ACC112 (cell line): ENCODE results near the gene LYPLA2.
"Not testable (repeated sequence)": the region's sequence is repeated elsewhere in the genome, so short reads cannot be mapped to it uniquely, and the experiment has no call there.

Experiments
- H2AFZ ChIP-seq: fragments of 200-600 bp; sonication (generic); one replicate; pipeline ENCODE4 v1.6.0; 2017; ENCODE audit warnings: antibody characterized with exemption, low read length; ENCODE audit not compliant: unreplicated experiment
- H3K27ac ChIP-seq: fragments of 200-600 bp; sonication (generic); 2 replicates; pipeline ENCODE4 v1.5.1; 2014; ENCODE audit warnings: low read depth, mild to moderate bottlenecking, antibody characterized with exemption, low read length, moderate library complexity
- H3K27me3 ChIP-seq: fragments of 200-600 bp; sonication (generic); 2 replicates; pipeline ENCODE4 v1.6.1; 2014; ENCODE audit warnings: mild to moderate bottlenecking, antibody characterized with exemption, low read length, moderate library complexity, mixed read lengths; ENCODE audit not compliant: insufficient read depth
- H3K36me3 ChIP-seq: fragments of 200-600 bp; sonication (generic); 2 replicates; pipeline ENCODE4 v1.6.1; 2016; ENCODE audit warnings: mild to moderate bottlenecking, antibody characterized with exemption, low read length, moderate library complexity, mixed read lengths; ENCODE audit not compliant: insufficient read depth
- H3K4me1 ChIP-seq: fragments of 200-600 bp; sonication (generic); one replicate; pipeline ENCODE4 v1.6.1; 2016; ENCODE audit warnings: low read length, mixed read lengths; ENCODE audit not compliant: insufficient read depth, unreplicated experiment, control insufficient read depth
- H3K4me3 ChIP-seq: fragments of 200-600 bp; sonication (generic); 2 replicates; pipeline ENCODE4 v1.5.1; 2014; ENCODE audit warnings: mild to moderate bottlenecking, low read depth, low read length
- H3K79me2 ChIP-seq: fragments of 200-600 bp; sonication (generic); one replicate; pipeline ENCODE4 v1.6.0; 2016; ENCODE audit warnings: low read length; ENCODE audit not compliant: control insufficient read depth, unreplicated experiment, insufficient read depth

LYPLA2 gene

DNA sequence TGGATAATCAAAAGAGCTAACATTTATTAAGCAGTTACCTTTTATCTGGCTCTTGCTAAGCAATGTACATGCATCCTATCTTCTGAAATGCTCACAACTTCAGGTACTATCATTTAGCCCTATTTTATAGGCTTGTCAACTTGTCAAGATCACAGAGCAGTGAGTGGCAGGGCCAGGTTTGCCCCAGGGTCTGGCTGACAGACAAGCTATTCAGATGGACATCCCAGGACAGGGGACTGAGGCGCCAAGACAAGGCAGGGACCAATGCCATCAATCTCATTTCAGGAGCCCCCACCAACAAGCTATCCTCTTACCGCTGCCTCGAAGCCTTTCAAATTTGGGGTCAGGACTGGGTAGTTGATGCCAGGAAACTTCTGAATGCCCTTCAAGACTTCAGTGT, 25.4 kb downstream of the LYPLA2 start:
- no peaks in the 10 kb centered on the region for H3K79me2 ChIP-seq
- H3K27me3 ChIP-seq: no peaks in the 10 kb centered on the region
- H2AFZ ChIP-seq: no peak overlapping the region
- no peaks in the 10 kb centered on the region for H3K4me1 ChIP-seq
- no peak overlapping the region for H3K27ac ChIP-seq
- peaks cover 12% of the 10 kb centered on the region; the same call in 1 of the 2 replicates for H3K36me3 ChIP-seq
- H3K4me3 ChIP-seq: no peak overlapping the region

GRCh38 chr1:23816906-23817305, 26.0 kb downstream of the LYPLA2 start:
- H3K4me1 ChIP-seq: no peaks in the 10 kb centered on the region
- no peak overlapping the region for H2AFZ ChIP-seq
- no peaks in the 10 kb centered on the region for H3K27me3 ChIP-seq
- H3K27ac ChIP-seq: no peak overlapping the region
- H3K36me3 ChIP-seq: peaks cover 12% of the 10 kb centered on the region; the same call in 1 of the 2 replicates
- H3K79me2 ChIP-seq: no peaks in the 10 kb centered on the region
- no peak overlapping the region for H3K4me3 ChIP-seq

DNA sequence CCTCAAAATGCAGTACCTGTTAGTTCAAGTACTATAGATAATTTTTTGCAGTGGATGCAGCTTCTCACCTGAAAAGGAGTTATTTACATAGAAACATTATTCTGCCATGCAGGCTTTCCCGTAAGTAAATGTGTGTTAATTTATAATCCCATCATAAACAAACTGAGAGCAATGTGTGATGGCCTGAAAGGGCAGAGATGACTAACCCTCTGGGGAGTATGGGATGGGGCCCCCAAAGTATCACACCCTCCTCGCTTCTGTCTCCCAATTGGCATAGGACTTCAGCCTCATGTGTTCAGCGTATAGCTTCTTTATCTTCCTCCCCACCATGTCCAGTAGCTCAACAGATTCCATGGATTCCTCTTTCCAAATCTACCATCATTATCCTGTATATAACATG, 26.7 kb downstream of the LYPLA2 start:
- H3K4me3 ChIP-seq: no peak overlapping the region
- H3K36me3 ChIP-seq: peaks cover 12% of the 10 kb centered on the region; the same call in 1 of the 2 replicates
- no peaks in the 10 kb centered on the region for H3K4me1 ChIP-seq
- no peak overlapping the region for H2AFZ ChIP-seq
- H3K27ac ChIP-seq: no peak overlapping the region
- H3K27me3 ChIP-seq: no peaks in the 10 kb centered on the region
- H3K79me2 ChIP-seq: no peaks in the 10 kb centered on the region

- Histone ChIP-seq H3K27me3 (no peaks in the 10 kb centered on the region), H2AFZ (no peak overlapping the region), H3K4me3 (peak overlapping the region; percentile 96), H3K79me2 (peaks cover 17% of the 10 kb centered on the region), H3K27ac (no peak overlapping the region), H3K36me3 (no peaks in the 10 kb centered on the region), H3K4me1 (peaks cover 12% of the 10 kb centered on the region)
Observed at GRCh38 chr1:23823767-23824166, 32.8 kb downstream of the LYPLA2 start.

DNA sequence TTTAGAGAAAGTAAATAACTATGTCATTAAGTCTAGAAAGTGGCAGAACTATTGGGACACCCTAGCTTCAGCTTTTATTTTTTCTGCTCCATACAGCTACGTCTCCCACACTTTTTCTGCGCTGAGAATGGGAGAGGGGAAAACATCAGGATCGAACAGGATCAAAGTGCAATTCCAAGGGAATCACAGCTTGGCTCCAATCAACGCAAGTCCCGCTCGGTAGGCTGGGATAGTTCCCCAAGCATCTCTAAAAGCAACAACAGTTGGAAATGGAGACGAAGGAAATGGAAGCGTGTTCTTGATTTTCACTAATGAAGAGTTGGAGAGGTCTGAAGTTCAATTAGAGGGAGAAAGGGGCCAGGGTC, 33.7 kb downstream of the LYPLA2 start:
- no peaks in the 10 kb centered on the region for H3K36me3 ChIP-seq
- H3K27ac ChIP-seq: peak overlapping the region; percentile 69
- H3K4me3 ChIP-seq: peak overlapping the region; percentile 96
- H2AFZ ChIP-seq: peak overlapping the region; percentile 85
- peaks cover 17% of the 10 kb centered on the region for H3K79me2 ChIP-seq
- no peaks in the 10 kb centered on the region for H3K27me3 ChIP-seq
- H3K4me1 ChIP-seq: peaks cover 12% of the 10 kb centered on the region

- Histone ChIP-seq H3K4me3 (peak within 1 kb of the TSS; percentile 96), H3K4me1 (peaks cover 12% of the 10 kb centered on the region), H3K27ac (peak within 1 kb of the TSS; percentile 69), H2AFZ (peak within 1 kb of the TSS; percentile 85), H3K79me2 (peaks cover 17% of the 10 kb centered on the region), H3K27me3 (no peaks in the 10 kb centered on the region), H3K36me3 (no peaks in the 10 kb centered on the region)
Observed at GRCh38 chr1:23825076-23825761, 34.3 kb downstream of the LYPLA2 start, which contains the start of gene HMGCL. Gene HMGCL (minus strand): TSS chr1:23825429. CDS start chr1:23825415, 14 bp downstream.

- Histone ChIP-seq H3K79me2 (peaks cover 17% of the 10 kb centered on the region), H3K27ac (0 out of 2 replicates have a peak overlapping the region, but pooled peaks have one; percentile 1), H3K4me1 (peaks cover 12% of the 10 kb centered on the region), H3K4me3 (peak overlapping the region; percentile 96), H2AFZ (peak overlapping the region; percentile 84), H3K36me3 (no peaks in the 10 kb centered on the region), H3K27me3 (no peaks in the 10 kb centered on the region)
Observed at GRCh38 chr1:23825762-23826522, 35.0 kb downstream of the LYPLA2 start.

GRCh38 chr1:23826590-23826989, 35.6 kb downstream of the LYPLA2 start:
- not testable (repeated sequence) for H3K27me3 ChIP-seq, H2AFZ ChIP-seq
- peaks cover 12% of the 10 kb centered on the region for H3K4me1 ChIP-seq

DNA sequence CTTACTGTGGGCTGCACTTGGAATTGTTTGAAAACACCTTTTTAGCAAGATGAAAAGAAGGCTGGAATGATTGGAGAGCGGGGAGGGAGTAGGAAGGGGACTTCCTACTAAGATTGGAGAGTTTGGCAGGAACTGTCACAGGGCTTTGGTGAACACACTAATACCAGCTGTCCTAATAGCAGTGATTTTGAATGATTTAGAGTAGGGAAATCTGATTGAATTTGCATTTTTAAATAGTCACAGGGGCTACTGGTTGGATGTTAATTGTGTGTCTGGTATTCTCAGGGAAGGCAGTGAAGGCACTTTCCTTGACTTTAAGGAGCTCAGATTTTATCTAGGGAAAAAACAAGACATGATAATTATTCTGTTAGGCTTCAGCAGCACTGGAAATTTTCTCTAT, 36.8 kb downstream of the LYPLA2 start:
- no peak overlapping the region for H3K4me3 ChIP-seq
- peak overlapping the region; percentile 52 for H2AFZ ChIP-seq
- peaks cover 17% of the 10 kb centered on the region for H3K79me2 ChIP-seq
- peaks cover 12% of the 10 kb centered on the region for H3K4me1 ChIP-seq
- no peaks in the 10 kb centered on the region for H3K27me3 ChIP-seq
- no peak overlapping the region for H3K27ac ChIP-seq
- no peaks in the 10 kb centered on the region for H3K36me3 ChIP-seq

More at GRCh38 chr1:23826590-23826989, 35.6 kb downstream of the LYPLA2 start:
- not testable (repeated sequence) for H3K4me3 ChIP-seq, H3K36me3 ChIP-seq, H3K27ac ChIP-seq
- peaks cover 17% of the 10 kb centered on the region for H3K79me2 ChIP-seq

DNA sequence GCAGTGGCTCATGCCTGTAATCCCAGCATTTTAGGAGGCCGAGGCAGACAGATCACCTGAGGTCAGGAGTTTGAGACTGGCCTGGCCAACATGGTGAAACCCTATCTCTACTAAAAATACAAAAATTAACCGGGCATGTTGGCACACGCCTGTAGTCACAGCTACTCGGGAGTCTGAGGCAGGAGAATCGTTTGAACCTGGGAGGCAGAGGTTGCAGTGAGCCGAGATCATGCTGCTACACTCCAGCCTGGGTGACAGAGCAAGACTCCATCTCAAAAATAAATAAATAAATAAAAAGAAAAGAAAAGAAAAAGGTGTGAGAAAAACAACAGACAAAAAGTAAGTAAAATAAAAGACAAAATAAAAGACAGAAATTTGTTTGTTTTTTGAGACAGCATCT, 43.2 kb downstream of the LYPLA2 start:
- H2AFZ ChIP-seq: not testable (repeated sequence)

GRCh38 chr1:23836037-23836436, 45.1 kb downstream of the LYPLA2 start:
- Histone ChIP-seq H3K4me3 (no peak overlapping the region), H3K36me3 (no peaks in the 10 kb centered on the region), H3K27ac (no peak overlapping the region), H3K27me3 (peaks cover 14% of the 10 kb centered on the region), H2AFZ (no peak overlapping the region), H3K79me2 (no peaks in the 10 kb centered on the region), H3K4me1 (no peaks in the 10 kb centered on the region)

More for the DNA sequence above, 43.2 kb downstream of the LYPLA2 start:
- not testable (repeated sequence) for H3K79me2 ChIP-seq, H3K27ac ChIP-seq, H3K4me1 ChIP-seq, H3K4me3 ChIP-seq, H3K36me3 ChIP-seq
- peaks cover 14% of the 10 kb centered on the region for H3K27me3 ChIP-seq
